ENCODE data around the gene FAM170B.

Gene FAM170B

GRCh38 chr10:49163741-49164140, 29.9 kb upstream of the FAM170B start:
- H3K9me2 ChIP-seq (replicated peaks; ENCODE audit: control insufficient read depth, low read length) = no peaks in the 10 kb centered on the region
- no peaks in the 10 kb centered on the region for H3K27me3 ChIP-seq (ENCODE audit: control insufficient read depth, low read length)
- H3K36me3 ChIP-seq (ENCODE audit: control insufficient read depth, low read length) = no peaks in the 10 kb centered on the region
- no peak overlapping the region for H3K4me2 ChIP-seq (ENCODE audit: low read length)
- no peak overlapping the region for H3K27ac ChIP-seq (ENCODE audit: low read depth, low read length)
- no peaks in the 10 kb centered on the region for H3K79me2 ChIP-seq (ENCODE audit: control insufficient read depth, low read length)
- H3K4me1 ChIP-seq (ENCODE audit: control insufficient read depth, low read length) = peaks cover 4% of the 10 kb centered on the region
- TF ChIP-seq EZH2phosphoT487 (IDR thresholded peaks at IDR 0.05; ENCODE audit: borderline replicate concordance, low read length) = no peak
- no peak for TF ChIP-seq CTCF (IDR thresholded peaks at IDR 0.05; ENCODE audit: low read depth, low read length, poor library complexity, severe bottlenecking)
- no peaks in the 10 kb centered on the region for H3K9me3 ChIP-seq (ENCODE audit: control insufficient read depth, insufficient read depth, low read length)
- H3F3A ChIP-seq (ENCODE audit: control insufficient read depth, insufficient read depth) = no peaks in the 10 kb centered on the region
- H3K4me3 ChIP-seq (ENCODE audit: low read length) = no peak overlapping the region
- H4K20me1 ChIP-seq (ENCODE audit: control insufficient read depth, insufficient read depth, low read depth, low read length) = no peaks in the 10 kb centered on the region

GRCh38 chr10:49162761-49163310, 29.0 kb upstream of the FAM170B start:
- TF ChIP-seq EZH2phosphoT487 (IDR thresholded peaks at IDR 0.05; ENCODE audit: borderline replicate concordance, low read length) (no peak), CTCF (IDR thresholded peaks at IDR 0.05; ENCODE audit: low read depth, low read length, poor library complexity, severe bottlenecking) (no peak)
- Histone ChIP-seq H3K79me2 (ENCODE audit: control insufficient read depth, low read length) (no peaks in the 10 kb centered on the region), H3K27ac (ENCODE audit: low read depth, low read length) (no peak overlapping the region), H3K36me3 (ENCODE audit: control insufficient read depth, low read length) (no peaks in the 10 kb centered on the region), H3K4me3 (ENCODE audit: low read length) (no peak overlapping the region), H4K20me1 (ENCODE audit: control insufficient read depth, insufficient read depth, low read depth, low read length) (no peaks in the 10 kb centered on the region), H3K27me3 (ENCODE audit: control insufficient read depth, low read length) (0 out of 2 replicates have a peak, but pooled peaks cover under 1% of the 10 kb centered on the region), H3K9me2 (replicated peaks; ENCODE audit: control insufficient read depth, low read length) (no peaks in the 10 kb centered on the region), H3K9me3 (ENCODE audit: control insufficient read depth, insufficient read depth, low read length) (no peaks in the 10 kb centered on the region), H3K4me2 (ENCODE audit: low read length) (no peak overlapping the region), H3K4me1 (ENCODE audit: control insufficient read depth, low read length) (peaks cover 4% of the 10 kb centered on the region), H3F3A (ENCODE audit: control insufficient read depth, insufficient read depth) (no peaks in the 10 kb centered on the region)

GRCh38 chr10:49162063-49162462, 28.2 kb upstream of the FAM170B start:
- peaks cover 4% of the 10 kb centered on the region; the same call in 1 of the 2 replicates for H3K27me3 ChIP-seq (ENCODE audit: control insufficient read depth, low read length)
- H3K79me2 ChIP-seq (ENCODE audit: control insufficient read depth, low read length) = no peaks in the 10 kb centered on the region
- H3K27ac ChIP-seq (ENCODE audit: low read depth, low read length) = no peak overlapping the region
- no peak overlapping the region for H3K4me3 ChIP-seq (ENCODE audit: low read length)
- H4K20me1 ChIP-seq (ENCODE audit: control insufficient read depth, insufficient read depth, low read depth, low read length) = no peaks in the 10 kb centered on the region
- no peaks in the 10 kb centered on the region for H3K9me2 ChIP-seq (replicated peaks; ENCODE audit: control insufficient read depth, low read length)
- TF ChIP-seq EZH2phosphoT487 (IDR thresholded peaks at IDR 0.05; ENCODE audit: borderline replicate concordance, low read length) (no peak), CTCF (IDR thresholded peaks at IDR 0.05; ENCODE audit: low read depth, low read length, poor library complexity, severe bottlenecking) (no peak)
- H3K36me3 ChIP-seq (ENCODE audit: control insufficient read depth, low read length) = no peaks in the 10 kb centered on the region
- peaks cover 4% of the 10 kb centered on the region for H3K4me1 ChIP-seq (ENCODE audit: control insufficient read depth, low read length)
- no peaks in the 10 kb centered on the region for H3F3A ChIP-seq (ENCODE audit: control insufficient read depth, insufficient read depth)
- H3K4me2 ChIP-seq (ENCODE audit: low read length) = no peak overlapping the region
- H3K9me3 ChIP-seq (ENCODE audit: control insufficient read depth, insufficient read depth, low read length) = no peaks in the 10 kb centered on the region
